Activated CD8-positive, alpha-beta memory T cell treated with anti-CD3 and anti-CD28 coated beads, Interleukin-2, amount 10 ng/mL, durations not matched to agents 7 days and 5 days (primary cell): Measurements from ENCODE around the gene GOLGA6A. TPM values are rescaled to one million over a fixed set of nuclear protein-coding genes. Genes with fewer than 3 reads are reported as not detected.
"Not testable (repeated sequence)": the region's sequence is repeated elsewhere in the genome, so short reads cannot be mapped to it uniquely, and the experiment has no call there.

ENCODE experiments used
- ATAC-seq: fragments of 150-1000 bp; cut with Tn5 transposase; one replicate; pipeline ENCODE4 v1.10.0; 2021; ENCODE audit warnings: moderate library complexity
- CTCF ChIA-PET: fragments of 350-600 bp; sonication (Branson Sonifier 250); formaldehyde crosslinking; loops from one replicate; lab custom pipeline; 2021; ENCODE audit warnings: antibody characterized with exemption; lab: Charles Lee
- DNase-seq: peaks from one replicate; pipeline ENCODE4 v3.0.0-alpha.2; 2020
- H3K27ac Mint-ChIP-seq: one replicate; pipeline ENCODE4 v1.8.0; 2021; ENCODE audit warnings: mild to moderate bottlenecking, mixed read lengths
- H3K27me3 Mint-ChIP-seq: one replicate; pipeline ENCODE4 v1.8.0; 2021; ENCODE audit warnings: mixed read lengths
- H3K36me3 Mint-ChIP-seq: one replicate; pipeline ENCODE4 v1.8.0; 2021; ENCODE audit warnings: mild to moderate bottlenecking, mixed read lengths
- H3K4me1 Mint-ChIP-seq: one replicate; pipeline ENCODE4 v1.8.0; 2021; ENCODE audit warnings: mixed read lengths
- H3K4me3 Mint-ChIP-seq: one replicate; pipeline ENCODE4 v1.8.0; 2021; ENCODE audit warnings: mild to moderate bottlenecking, moderate library complexity, mixed read lengths
- H3K9me3 Mint-ChIP-seq: one replicate; pipeline ENCODE4 v1.8.0; 2022; ENCODE audit warnings: low read depth, mixed read lengths
- total RNA-seq, 2 experiments: library from RNA; stranded (reverse); gene quantifications; one replicate each; pipeline ENCODE4 v1.2.3, GENCODE V29; 2021

GOLGA6A gene
- total RNA-seq, 2 experiments from 2014 or later, result not detected

GRCh38 chr15:74123658-74124057 is 41.3 kb upstream of the GOLGA6A start:
- H3K9me3 Mint-ChIP-seq, result no peaks in the 10 kb centered on the region
- ATAC-seq (no peak), DNase-seq (no peak)
- CTCF ChIA-PET, result interaction anchor here (1.4 kb wide), 1 partner anchor 196 kb away, joined by 4 read pairs; no protein-coding TSS in a partner anchor
- peaks cover 9% of the 10 kb centered on the region for H3K4me1 Mint-ChIP-seq
- H3K27ac Mint-ChIP-seq, result no peak overlapping the region
- H3K36me3 Mint-ChIP-seq, result no peaks in the 10 kb centered on the region
- H3K27me3 Mint-ChIP-seq, result peaks cover 59% of the 10 kb centered on the region
- H3K4me3 Mint-ChIP-seq, result no peak overlapping the region

- Mint-ChIP-seq H3K4me3 (no peak overlapping the region), H3K36me3 (no peaks in the 10 kb centered on the region), H3K9me3 (no peaks in the 10 kb centered on the region), H3K27me3 (peaks cover 56% of the 10 kb centered on the region), H3K27ac (no peak overlapping the region), H3K4me1 (peaks cover 9% of the 10 kb centered on the region)
- CTCF ChIA-PET, result interaction anchor here (0.8 to 1.4 kb wide), 2 partner anchors 11 to 197 kb away, joined by 3 to 4 read pairs; no protein-coding TSS in a partner anchor
- ATAC-seq, result no peak
- DNase-seq, result no peak
Measured at GRCh38 chr15:74123131-74123429, 40.7 kb upstream of the GOLGA6A start.

- peaks cover 56% of the 10 kb centered on the region for H3K27me3 Mint-ChIP-seq
- DNase-seq, result no peak
- H3K4me1 Mint-ChIP-seq, result peaks cover 9% of the 10 kb centered on the region
- CTCF ChIA-PET, result interaction anchor here (0.8 to 1.4 kb wide), 2 partner anchors 12 to 197 kb away, joined by 3 to 4 read pairs; no protein-coding TSS in a partner anchor
- H3K36me3 Mint-ChIP-seq, result no peaks in the 10 kb centered on the region
- no peaks in the 10 kb centered on the region for H3K9me3 Mint-ChIP-seq
- no peak overlapping the region for H3K4me3 Mint-ChIP-seq
- ATAC-seq, result no peak
- H3K27ac Mint-ChIP-seq, result no peak overlapping the region
Measured at GRCh38 chr15:74122403-74123130, 40.2 kb upstream of the GOLGA6A start.

DNA sequence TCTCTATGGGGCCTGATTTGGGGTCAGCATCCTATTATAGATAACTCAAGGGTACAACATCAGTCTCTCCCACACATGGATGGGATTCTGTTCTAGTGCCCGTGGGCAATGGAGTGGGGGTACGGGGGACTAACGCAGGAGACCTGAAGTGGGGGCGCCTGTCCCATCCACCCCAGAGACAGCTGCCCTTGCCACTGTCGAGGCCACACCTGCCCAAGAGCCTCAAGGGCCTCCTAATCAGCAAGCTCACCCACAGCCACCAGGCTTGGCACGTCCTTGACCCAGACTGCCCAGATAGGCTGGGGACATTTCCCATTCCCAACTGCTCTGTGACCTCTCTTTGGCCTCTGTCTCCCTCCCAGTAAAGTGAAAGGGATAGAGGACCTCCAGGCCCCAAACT is 39.5 kb upstream of the GOLGA6A start:
- H3K4me1 Mint-ChIP-seq, result peaks cover 9% of the 10 kb centered on the region
- H3K9me3 Mint-ChIP-seq, result no peaks in the 10 kb centered on the region
- ATAC-seq (no peak), DNase-seq (no peak)
- H3K27ac Mint-ChIP-seq, result no peak overlapping the region
- H3K4me3 Mint-ChIP-seq, result no peak overlapping the region
- CTCF ChIA-PET, result no interaction called here
- peaks cover 50% of the 10 kb centered on the region for H3K27me3 Mint-ChIP-seq
- no peaks in the 10 kb centered on the region for H3K36me3 Mint-ChIP-seq

DNA sequence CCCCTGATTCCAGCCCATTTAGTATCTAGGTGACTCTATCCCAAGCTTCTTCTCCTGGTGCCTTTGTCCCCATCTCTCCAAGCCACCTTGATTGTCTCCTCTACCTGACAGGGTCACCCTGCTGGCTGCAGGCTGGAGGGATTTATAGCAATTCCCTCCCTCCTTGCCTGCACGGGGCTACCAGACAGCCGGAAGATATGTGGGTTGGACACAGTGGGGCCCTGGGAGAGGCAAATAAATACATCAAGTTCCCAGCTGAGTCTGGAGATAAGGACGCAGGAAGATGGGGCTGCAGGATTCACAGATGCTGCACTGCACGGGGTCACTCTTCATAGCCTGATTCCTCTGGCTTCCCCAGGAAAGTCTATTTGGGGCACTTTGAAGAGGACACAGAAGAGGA is 38.7 kb upstream of the GOLGA6A start:
- Mint-ChIP-seq H3K9me3 (no peaks in the 10 kb centered on the region), H3K27me3 (peaks cover 48% of the 10 kb centered on the region), H3K4me3 (no peak overlapping the region), H3K36me3 (no peaks in the 10 kb centered on the region), H3K27ac (no peak overlapping the region), H3K4me1 (peaks cover 9% of the 10 kb centered on the region)
- no peak for ATAC-seq
- CTCF ChIA-PET, result interaction anchor here (0.9 to 1.4 kb wide), 2 partner anchors 24 to 201 kb away, joined by 3 to 4 read pairs; no protein-coding TSS in a partner anchor
- no peak for DNase-seq

DNA sequence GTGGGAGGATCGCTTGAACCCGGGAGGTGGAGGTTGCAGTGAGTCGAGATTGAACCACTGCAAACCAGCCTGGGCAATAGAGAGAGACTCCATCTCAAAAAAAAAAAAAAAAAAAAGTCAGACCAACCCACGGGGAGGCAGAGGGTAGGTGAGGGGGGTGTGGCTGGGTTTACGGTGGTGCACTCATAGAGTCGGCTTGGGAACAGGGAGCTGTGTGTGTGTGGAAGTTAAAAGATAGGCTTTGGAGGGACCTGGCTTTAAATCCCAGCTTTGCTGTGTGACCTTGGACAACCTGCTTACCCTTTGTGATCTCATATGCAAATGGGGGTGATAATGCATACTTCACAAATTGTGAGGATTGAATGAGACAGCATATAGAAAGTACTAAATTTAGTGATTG is 38.1 kb upstream of the GOLGA6A start:
- no peak for ATAC-seq
- Mint-ChIP-seq H3K4me1 (peaks cover 9% of the 10 kb centered on the region), H3K27ac (no peak overlapping the region), H3K36me3 (no peaks in the 10 kb centered on the region), H3K9me3 (no peaks in the 10 kb centered on the region), H3K27me3 (peaks cover 44% of the 10 kb centered on the region), H3K4me3 (no peak overlapping the region)
- CTCF ChIA-PET, result interaction anchor here (0.9 to 1.4 kb wide), 2 partner anchors 24 to 202 kb away, joined by 3 to 4 read pairs; no protein-coding TSS in a partner anchor
- no peak for DNase-seq

DNA sequence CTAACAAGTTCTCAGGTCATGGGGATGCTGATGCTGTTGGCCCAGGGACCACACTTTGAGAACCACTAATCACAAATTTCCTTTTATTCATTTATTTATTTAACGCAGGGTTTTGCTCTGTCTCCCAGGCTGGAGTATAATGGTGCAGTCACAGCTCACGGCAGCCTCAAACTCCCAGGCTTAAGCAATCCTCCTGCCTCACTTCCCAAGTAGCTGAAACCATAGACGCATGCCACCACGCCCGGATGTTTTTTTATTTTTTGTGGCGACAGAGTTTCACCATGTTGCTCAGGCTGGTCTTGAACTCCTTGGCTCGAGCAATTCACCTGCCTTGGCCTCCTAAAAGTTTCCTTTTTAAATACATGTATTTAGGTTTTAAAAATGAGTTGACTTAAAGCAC is 27.4 kb upstream of the GOLGA6A start:
- DNase-seq, result no peak
- Mint-ChIP-seq H3K4me1 (no peaks in the 10 kb centered on the region), H3K9me3 (no peaks in the 10 kb centered on the region), H3K27me3 (peaks cover 14% of the 10 kb centered on the region), H3K27ac (no peak overlapping the region), H3K36me3 (no peaks in the 10 kb centered on the region), H3K4me3 (no peak overlapping the region)
- CTCF ChIA-PET, result no interaction called here
- no peak for ATAC-seq

DNA sequence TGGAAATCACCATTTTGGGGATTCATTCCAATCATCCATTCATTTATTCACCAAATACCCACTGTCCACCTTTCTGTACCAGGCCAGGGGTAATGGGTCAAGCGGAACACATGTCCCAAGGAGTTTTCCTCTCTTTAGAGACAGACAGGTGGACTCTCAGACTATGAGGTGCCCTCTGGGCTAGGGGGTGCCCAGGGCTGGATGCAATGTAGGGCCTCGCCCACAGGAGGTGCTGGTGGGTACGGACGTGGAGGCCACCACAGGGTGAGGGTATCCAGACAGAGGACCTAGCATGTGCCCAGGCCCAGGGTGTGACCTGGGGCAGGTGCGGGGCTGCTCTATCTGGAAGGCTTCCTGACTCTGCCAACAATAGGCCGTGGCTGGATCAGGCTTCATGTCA is 26.3 kb upstream of the GOLGA6A start:
- DNase-seq, H3K4me3 Mint-ChIP-seq, H3K4me1 Mint-ChIP-seq, H3K27me3 Mint-ChIP-seq, H3K27ac Mint-ChIP-seq, CTCF ChIA-PET, ATAC-seq, H3K9me3 Mint-ChIP-seq, H3K36me3 Mint-ChIP-seq: not testable (repeated sequence)

GRCh38 chr15:74108111-74108510 is 25.8 kb upstream of the GOLGA6A start:
- Mint-ChIP-seq H3K27ac (no peak overlapping the region), H3K27me3 (peaks cover 2% of the 10 kb centered on the region), H3K36me3 (no peaks in the 10 kb centered on the region), H3K9me3 (no peaks in the 10 kb centered on the region), H3K4me3 (no peak overlapping the region), H3K4me1 (no peaks in the 10 kb centered on the region)
- ATAC-seq (no peak), DNase-seq (no peak)
- CTCF ChIA-PET, result no interaction called here

DNA sequence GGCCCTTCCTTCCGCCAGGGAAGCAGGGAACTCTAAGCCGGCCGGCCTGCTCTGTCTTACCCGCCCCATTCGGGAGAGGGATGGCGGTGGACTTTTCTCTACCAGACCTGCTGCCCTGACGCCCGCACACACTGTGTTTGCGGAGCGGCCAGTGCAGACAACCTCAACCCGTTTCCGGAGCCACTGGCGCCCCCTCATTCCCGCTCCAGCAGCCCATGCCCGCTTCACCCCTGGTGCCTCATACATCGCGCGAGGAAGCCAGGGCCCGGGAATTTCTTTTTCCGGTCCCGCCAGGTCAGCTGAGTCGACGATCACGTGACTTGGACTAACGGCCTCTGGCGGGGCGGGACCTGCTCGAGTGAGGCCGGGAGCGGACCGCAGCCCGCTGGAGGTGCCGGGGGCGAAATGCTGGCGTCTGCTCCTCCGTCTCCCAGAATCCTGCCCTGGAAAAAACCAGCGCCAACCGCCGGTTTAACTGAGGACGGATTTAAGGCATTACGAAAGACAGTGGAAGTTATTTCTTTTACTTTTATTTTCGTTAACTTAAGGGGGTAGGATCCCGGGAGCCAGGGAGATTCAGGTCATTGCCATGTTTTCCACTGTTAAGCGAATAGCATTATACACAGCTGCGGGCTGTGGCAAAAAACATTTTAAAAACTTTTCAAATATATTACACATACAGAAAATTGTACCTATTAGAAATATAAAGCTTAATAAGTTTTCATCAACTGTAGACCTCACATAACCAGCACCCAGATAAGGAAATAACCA is 17.8 kb upstream of the GOLGA6A start:
- DNase-seq (peak; percentile 89), ATAC-seq (peak; percentile 91)
- H3K4me1 Mint-ChIP-seq, H3K9me3 Mint-ChIP-seq, CTCF ChIA-PET, H3K27me3 Mint-ChIP-seq, H3K36me3 Mint-ChIP-seq: not testable (repeated sequence)
- Mint-ChIP-seq H3K27ac (peak overlapping the region; percentile 91), H3K4me3 (peak overlapping the region; percentile 82)

DNA sequence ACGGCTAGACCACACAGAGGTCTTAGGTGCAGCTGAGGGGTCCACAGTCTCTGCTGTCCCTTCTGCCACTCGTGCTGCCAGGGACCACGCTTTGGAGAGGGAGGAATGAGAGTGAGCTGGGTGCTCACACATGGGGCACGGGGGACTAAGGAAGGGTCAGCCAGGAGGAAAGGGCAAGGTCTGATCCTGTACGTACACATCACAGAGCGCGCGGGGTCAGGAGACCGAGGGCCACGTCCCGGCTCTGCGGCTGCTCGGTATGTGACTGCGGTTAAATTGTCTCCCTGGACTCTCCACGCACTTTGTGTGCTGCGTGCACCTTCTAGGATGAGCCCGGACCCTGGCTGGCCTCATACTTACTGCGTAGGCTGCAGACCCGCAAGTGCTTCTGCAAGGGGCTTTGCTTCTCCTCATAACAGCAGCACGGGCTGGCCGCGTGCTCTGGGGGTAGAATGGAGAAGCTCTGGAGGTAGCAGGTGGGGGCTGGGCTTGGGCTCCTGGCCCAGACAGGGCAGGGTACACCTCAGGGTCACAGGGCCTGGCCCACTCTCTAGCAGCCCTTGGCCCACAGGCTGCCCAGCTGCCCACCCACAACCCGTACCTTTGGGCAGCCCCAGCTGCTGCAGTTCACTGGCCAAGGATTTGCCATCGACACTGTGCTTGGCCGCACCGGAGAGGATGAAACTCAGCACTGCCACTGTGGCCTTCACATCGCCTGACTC is 14.6 kb upstream of the GOLGA6A start:
- DNase-seq, H3K27ac Mint-ChIP-seq, H3K4me3 Mint-ChIP-seq, ATAC-seq, CTCF ChIA-PET, H3K36me3 Mint-ChIP-seq, H3K4me1 Mint-ChIP-seq, H3K27me3 Mint-ChIP-seq, H3K9me3 Mint-ChIP-seq: not testable (repeated sequence)

- DNase-seq, H3K27ac Mint-ChIP-seq, H3K4me3 Mint-ChIP-seq, CTCF ChIA-PET, H3K9me3 Mint-ChIP-seq, H3K36me3 Mint-ChIP-seq, H3K27me3 Mint-ChIP-seq, H3K4me1 Mint-ChIP-seq, ATAC-seq: not testable (repeated sequence)
Measured at GRCh38 chr15:74095610-74096009, 13.3 kb upstream of the GOLGA6A start.

- DNase-seq, H3K9me3 Mint-ChIP-seq: not testable (repeated sequence)
Measured at GRCh38 chr15:74094567-74094966, 12.2 kb upstream of the GOLGA6A start.

More at GRCh38 chr15:74094567-74094966, 12.2 kb upstream of the GOLGA6A start:
- H3K36me3 Mint-ChIP-seq, H3K4me3 Mint-ChIP-seq, H3K4me1 Mint-ChIP-seq, H3K27ac Mint-ChIP-seq, H3K27me3 Mint-ChIP-seq, CTCF ChIA-PET, ATAC-seq: not testable (repeated sequence)
